CD14-positive monocyte (primary cell): Measurements from ENCODE around the gene PPIE. TPM values are rescaled to one million over a fixed set of nuclear protein-coding genes. Genes with fewer than 3 reads are reported as not detected.
A peak's percentile ranks its signal among the peaks of the same experiment; 100 is the strongest.

Experiments
- DNase-seq, 3 donors: peaks; one replicate each; pipeline ENCODE4 v3.0.0-alpha.2; 2011 to 2022
- H2AFZ ChIP-seq: 2 replicates; pipeline ENCODE4 v1.6.0; 2012; ENCODE audit warnings: mild to moderate bottlenecking, low read depth, low read length, inconsistent platforms; ENCODE audit not compliant: insufficient read depth, poor library complexity, severe bottlenecking
- H3K27ac ChIP-seq, 2 donors: 1 replicate in 1 of 2; 2 replicates in 1 of 2; pipeline ENCODE4 v1.5.1; 2012 to 2013; ENCODE audit warnings: low read length in 2 of 2, control low read depth in 1 of 2, inconsistent platforms in 1 of 2, low read depth in 1 of 2, mild to moderate bottlenecking in 1 of 2
- H3K27me3 ChIP-seq, 2 donors: one replicate each; pipeline versions ENCODE4 v1.6.0 to v1.6.1; 2011 to 2013; ENCODE audit warnings: low read length in 2 of 2; ENCODE audit not compliant: control insufficient read depth in 2 of 2, insufficient read depth in 2 of 2
- H3K36me3 ChIP-seq, 2 donors: replicated peaks in 1 of 2; 1 replicate in 1 of 2; 2 replicates in 1 of 2; pipeline versions ENCODE4 v1.5.1 to v1.6.1; 2012 to 2013; ENCODE audit warnings: low read length in 2 of 2, control low read depth in 1 of 2, inconsistent platforms in 1 of 2, mild to moderate bottlenecking in 1 of 2; ENCODE audit not compliant: insufficient read depth in 2 of 2, control insufficient read depth in 1 of 2
- H3K4me1 ChIP-seq, 2 donors: 1 replicate in 1 of 2; 2 replicates in 1 of 2; pipeline versions ENCODE4 v1.5.1 to v1.6.1; 2012 to 2013; ENCODE audit warnings: low read length in 2 of 2, control low read depth in 1 of 2, inconsistent platforms in 1 of 2, mild to moderate bottlenecking in 1 of 2, moderate library complexity in 1 of 2; ENCODE audit not compliant: insufficient read depth in 2 of 2, control insufficient read depth in 1 of 2
- H3K4me2 ChIP-seq: replicated peaks from 2 replicates; pipeline ENCODE3; 2012; ENCODE audit warnings: low read length, moderate library complexity, mild to moderate bottlenecking; ENCODE audit not compliant: poor library complexity, severe bottlenecking; ENCODE audit errors: extremely low read depth
- H3K4me3 ChIP-seq, 3 experiments: fragments of 200-600 bp in 1 of 3; sonication (generic) in 1 of 3; replicated peaks in 1 of 3; 1 replicate in 2 of 3; 2 replicates in 1 of 3; pipeline ENCODE4 v1.5.1; 2011 to 2013; ENCODE audit warnings: low read length in 3 of 3, mild to moderate bottlenecking in 3 of 3, control low read depth in 2 of 3, low read depth in 2 of 3, inconsistent platforms in 1 of 3, moderate library complexity in 1 of 3
- H3K79me2 ChIP-seq: 2 replicates; pipeline ENCODE4 v1.6.0; 2012; ENCODE audit warnings: mild to moderate bottlenecking, control low read depth, inconsistent platforms, low read length, moderate library complexity; ENCODE audit not compliant: insufficient read depth
- H3K9ac ChIP-seq: 2 replicates; pipeline ENCODE4 v1.6.0; 2017; ENCODE audit warnings: low read length, mild to moderate bottlenecking; ENCODE audit not compliant: insufficient read depth, poor library complexity, severe bottlenecking
- H3K9me3 ChIP-seq, 2 donors: replicated peaks in 1 of 2; 1 replicate in 1 of 2; 2 replicates in 1 of 2; pipeline versions ENCODE4 v1.5.1 to v1.6.1; 2012 to 2013; ENCODE audit warnings: low read length in 2 of 2, control low read depth in 1 of 2; ENCODE audit not compliant: control insufficient read depth in 1 of 2, insufficient read depth in 1 of 2
- H4K20me1 ChIP-seq: 2 replicates; pipeline ENCODE4 v1.6.0; 2012; ENCODE audit warnings: mild to moderate bottlenecking, low read length, control low read depth, moderate library complexity; ENCODE audit not compliant: insufficient read depth
- H3K27ac Mint-ChIP-seq, 7 donors: one replicate each; pipeline ENCODE4 v1.8.0; 2020; ENCODE audit warnings: mild to moderate bottlenecking in 7 of 7, mixed read lengths in 7 of 7, moderate library complexity in 6 of 7, inconsistent platforms in 2 of 7
- H3K27me3 Mint-ChIP-seq, 3 donors: one replicate each; pipeline ENCODE4 v1.8.0; 2021 to 2022; ENCODE audit warnings: low read depth in 3 of 3, mild to moderate bottlenecking in 3 of 3, mixed read lengths in 3 of 3, moderate library complexity in 3 of 3, inconsistent platforms in 1 of 3
- H3K36me3 Mint-ChIP-seq, 2 donors: one replicate each; pipeline ENCODE4 v1.8.0; 2020; ENCODE audit warnings: mixed read lengths in 2 of 2, inconsistent platforms in 1 of 2, mild to moderate bottlenecking in 1 of 2
- H3K4me1 Mint-ChIP-seq: one replicate; pipeline ENCODE4 v1.8.0; 2020; ENCODE audit warnings: mild to moderate bottlenecking, mixed read lengths
- H3K4me3 Mint-ChIP-seq, 2 donors: one replicate each; pipeline ENCODE4 v1.8.0; 2020; ENCODE audit warnings: mild to moderate bottlenecking in 2 of 2, mixed read lengths in 2 of 2, moderate library complexity in 1 of 2
- H3K9me3 Mint-ChIP-seq, 7 donors: one replicate each; pipeline ENCODE4 v1.8.0; 2020 to 2022; ENCODE audit warnings: mixed read lengths in 7 of 7, mild to moderate bottlenecking in 6 of 7, moderate library complexity in 6 of 7, inconsistent platforms in 2 of 7
- WGBS: methylation state at CpG from one replicate; pipeline ENCODE4 v1.1.5; 2013; ENCODE audit warnings: missing lambda C conversion rate; ENCODE audit not compliant: insufficient coverage; 5-methylcytosine and 5-hydroxymethylcytosine counted together
- intact Hi-C, 2 donors: fragments of 100-400 bp; cut with micrococcal nuclease; formaldehyde crosslinking; loops; one replicate each; pipeline versions ENCODE4 v1.15.0 to v1.15.1; 2023
- polyA plus RNA-seq, 3 donors: library from polyadenylated mRNA; depleted of rRNA in 1 of 3; unstranded in 2 of 3; stranded (reverse) in 1 of 3; fragments of 300-500 nt in 2 of 3; fragments of >200 nt in 1 of 3; fragmentation: Illumina TruSeq in 2 of 3; gene quantifications; 1 replicate in 2 of 3; 2 replicates in 1 of 3; pipeline ENCODE4 v1.2.3, GENCODE V29; 2012 to 2021
- TF ChIP-seq, protein P1 (sequence below): fragments of 200-600 bp; IDR thresholded peaks from one replicate; pipeline ENCODE4 v1.8.0; 2022; ENCODE audit warnings: antibody characterized with exemption, mild to moderate bottlenecking

PPIE gene
- polyA plus RNA-seq, 3 donors, result 48.8 to 55.9 (median 48.9) TPM

GRCh38 chr1:39729030-39729429, 9.7 kb upstream of the PPIE start:
- peak overlapping the region in 1 of 2 donors; percentile 66 for H3K4me3 Mint-ChIP-seq
- intact Hi-C loops, result no loop called here
- H3K4me1 Mint-ChIP-seq, result peaks cover 17% of the 10 kb centered on the region
- H3K27me3 ChIP-seq, result peaks cover 30 to 80% of the 10 kb centered on the region in 2 donors
- H3K9ac ChIP-seq, result no peak overlapping the region
- no peaks in the 10 kb centered on the region for H3K79me2 ChIP-seq
- H3K27ac Mint-ChIP-seq, result no peak overlapping the region
- peaks cover 71 to 91% (median 72%) of the 10 kb centered on the region in 3 donors for H3K27me3 Mint-ChIP-seq
- H3K4me3 ChIP-seq, result no peak overlapping the region
- no peaks in the 10 kb centered on the region for H3K4me1 ChIP-seq
- no peak overlapping the region for H3K27ac ChIP-seq
- H3K9me3 Mint-ChIP-seq, result peaks cover 0 to 8% (median 5%) of the 10 kb centered on the region in 7 donors
- H3K36me3 Mint-ChIP-seq, result peaks cover 0 to 6% of the 10 kb centered on the region in 2 donors
- no peaks in the 10 kb centered on the region for H3K36me3 ChIP-seq
- H3K4me2 ChIP-seq, result no peak overlapping the region
- H4K20me1 ChIP-seq, result no peaks in the 10 kb centered on the region
- peaks cover 0 to 10% of the 10 kb centered on the region in 2 donors for H3K9me3 ChIP-seq
- no peak overlapping the region for H2AFZ ChIP-seq
- 67% methylated on average over 2 of the region's 3 CpGs for WGBS
- TF ChIP-seq, protein P1, sequence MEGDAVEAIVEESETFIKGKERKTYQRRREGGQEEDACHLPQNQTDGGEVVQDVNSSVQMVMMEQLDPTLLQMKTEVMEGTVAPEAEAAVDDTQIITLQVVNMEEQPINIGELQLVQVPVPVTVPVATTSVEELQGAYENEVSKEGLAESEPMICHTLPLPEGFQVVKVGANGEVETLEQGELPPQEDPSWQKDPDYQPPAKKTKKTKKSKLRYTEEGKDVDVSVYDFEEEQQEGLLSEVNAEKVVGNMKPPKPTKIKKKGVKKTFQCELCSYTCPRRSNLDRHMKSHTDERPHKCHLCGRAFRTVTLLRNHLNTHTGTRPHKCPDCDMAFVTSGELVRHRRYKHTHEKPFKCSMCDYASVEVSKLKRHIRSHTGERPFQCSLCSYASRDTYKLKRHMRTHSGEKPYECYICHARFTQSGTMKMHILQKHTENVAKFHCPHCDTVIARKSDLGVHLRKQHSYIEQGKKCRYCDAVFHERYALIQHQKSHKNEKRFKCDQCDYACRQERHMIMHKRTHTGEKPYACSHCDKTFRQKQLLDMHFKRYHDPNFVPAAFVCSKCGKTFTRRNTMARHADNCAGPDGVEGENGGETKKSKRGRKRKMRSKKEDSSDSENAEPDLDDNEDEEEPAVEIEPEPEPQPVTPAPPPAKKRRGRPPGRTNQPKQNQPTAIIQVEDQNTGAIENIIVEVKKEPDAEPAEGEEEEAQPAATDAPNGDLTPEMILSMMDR, result no peak
- DNase-seq, result no peak

DNA sequence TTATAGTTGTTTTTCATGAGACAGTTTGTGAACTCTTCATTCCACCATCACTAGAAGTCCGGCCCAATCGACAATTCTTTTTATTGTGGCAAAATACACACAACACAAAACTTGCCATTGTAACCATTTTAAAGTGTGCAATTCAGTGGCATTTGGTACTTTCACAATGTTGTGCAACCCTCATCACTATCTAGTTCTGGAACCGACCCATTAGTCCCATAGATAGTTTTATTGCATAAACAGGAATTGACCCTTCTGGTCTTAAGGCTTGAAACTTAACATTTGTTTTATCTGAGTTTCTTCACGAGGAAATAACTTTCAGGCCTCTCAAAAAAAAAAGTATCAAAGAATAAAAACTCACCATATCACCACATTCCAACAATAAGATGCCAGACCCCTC, 8.8 kb upstream of the PPIE start:
- Histone ChIP-seq H3K4me1 (no peaks in the 10 kb centered on the region), H3K4me3 (no peak overlapping the region), H3K4me2 (no peak overlapping the region), H3K36me3 (no peaks in the 10 kb centered on the region), H2AFZ (no peak overlapping the region), H3K27me3 (peaks cover 27 to 74% of the 10 kb centered on the region in 2 donors), H3K9ac (no peak overlapping the region), H3K9me3 (peaks cover 0 to 10% of the 10 kb centered on the region in 2 donors), H3K27ac (no peak overlapping the region), H3K79me2 (no peaks in the 10 kb centered on the region), H4K20me1 (no peaks in the 10 kb centered on the region)
- no peak overlapping the region for H3K27ac Mint-ChIP-seq
- peaks cover 0 to 8% (median 5%) of the 10 kb centered on the region in 7 donors for H3K9me3 Mint-ChIP-seq
- intact Hi-C loops, result loop anchor here in 1 of 2 donors (10.0 kb wide), 1 partner anchor 55 kb away; the partner anchor contains the start of gene BMP8B
- peaks cover 68 to 88% (median 69%) of the 10 kb centered on the region in 3 donors for H3K27me3 Mint-ChIP-seq
- 14% methylated on average over 1 of the region's 4 CpGs for WGBS
- peaks cover 17% of the 10 kb centered on the region for H3K4me1 Mint-ChIP-seq
- H3K4me3 Mint-ChIP-seq, result peak overlapping the region in 1 of 2 donors; percentile 6
- TF ChIP-seq, protein P1, result no peak
- H3K36me3 Mint-ChIP-seq, result peaks cover 0 to 6% of the 10 kb centered on the region in 2 donors
- no peak for DNase-seq
